Erythroblast (primary cell): ENCODE data around the gene MTCL1.

ENCODE experiments used
- GATA1 ChIP-seq: IDR thresholded peaks from 2 replicates; pipeline ENCODE4 v1.6.1; 2011; ENCODE audit warnings: low read depth, mild to moderate bottlenecking, control low read depth, low read length, moderate library complexity
- POLR2A ChIP-seq: IDR thresholded peaks from 2 replicates; pipeline ENCODE4 v1.6.1; 2011; ENCODE audit warnings: mild to moderate bottlenecking, low read length

GRCh38 chr18:8732442-8733360 lies 27.3 kb downstream of the MTCL1 start:
- TF ChIP-seq POLR2A (no peak), GATA1 (no peak)
